ENCODE measurements around the gene TFF3.

DNA sequence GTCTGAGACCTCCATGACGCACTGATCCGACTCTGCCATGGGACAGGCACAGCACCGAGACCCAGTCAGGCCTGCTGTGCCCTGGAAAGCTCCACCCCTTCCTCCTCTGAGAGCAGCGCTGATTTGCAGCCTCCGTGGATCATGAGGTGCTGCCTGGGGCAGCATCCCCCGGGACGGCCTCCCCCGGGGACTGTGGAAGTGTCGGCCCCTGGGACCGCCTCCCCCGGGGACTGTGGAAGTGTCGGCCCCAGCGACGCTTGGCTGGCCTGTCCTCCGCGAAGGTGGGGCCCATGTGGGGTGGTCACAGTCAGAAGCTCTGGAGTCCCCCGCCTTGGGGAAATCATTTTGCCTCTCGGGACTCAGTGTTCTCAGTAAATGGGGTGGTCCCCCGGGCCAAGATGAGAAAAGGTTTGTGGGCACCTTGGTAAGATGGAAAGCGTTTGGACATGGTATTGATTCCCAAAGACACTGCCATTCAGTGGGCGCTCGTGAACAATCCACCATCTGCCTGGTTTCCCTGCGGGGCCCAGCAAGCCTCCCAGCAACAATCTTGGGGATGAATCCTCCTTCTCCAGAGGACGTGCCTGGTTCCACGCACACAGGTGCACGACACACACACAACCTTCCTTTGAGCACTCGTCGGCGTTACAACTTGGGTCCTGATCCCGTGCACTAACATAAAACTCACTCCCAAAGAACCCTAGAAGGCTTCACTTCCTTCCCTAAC, 32.6 kb upstream of the TFF3 start:
- TF ChIP-seq MAX (IDR thresholded peaks at IDR 0.05; ENCODE audit: low read depth, low read length): no peak
- no peak for TF ChIP-seq EGR1 (IDR thresholded peaks at IDR 0.05; ENCODE audit: borderline replicate concordance in 1 of 2, low read depth in 2 of 2, low read length in 2 of 2)
- TF ChIP-seq POLR2A (IDR thresholded peaks at IDR 0.05; ENCODE audit: low read depth, low read length): no peak
- no peak for TF ChIP-seq EP300 (IDR thresholded peaks at IDR 0.05; ENCODE audit: borderline replicate concordance in 1 of 2, control insufficient read depth in 1 of 2, low read depth in 2 of 2, low read length in 2 of 2)
- TF ChIP-seq ZBTB33 (IDR thresholded peaks at IDR 0.05): no peak
- TF ChIP-seq GABPA (IDR thresholded peaks at IDR 0.05; ENCODE audit: low read depth): no peak
- TF ChIP-seq, protein P1, sequence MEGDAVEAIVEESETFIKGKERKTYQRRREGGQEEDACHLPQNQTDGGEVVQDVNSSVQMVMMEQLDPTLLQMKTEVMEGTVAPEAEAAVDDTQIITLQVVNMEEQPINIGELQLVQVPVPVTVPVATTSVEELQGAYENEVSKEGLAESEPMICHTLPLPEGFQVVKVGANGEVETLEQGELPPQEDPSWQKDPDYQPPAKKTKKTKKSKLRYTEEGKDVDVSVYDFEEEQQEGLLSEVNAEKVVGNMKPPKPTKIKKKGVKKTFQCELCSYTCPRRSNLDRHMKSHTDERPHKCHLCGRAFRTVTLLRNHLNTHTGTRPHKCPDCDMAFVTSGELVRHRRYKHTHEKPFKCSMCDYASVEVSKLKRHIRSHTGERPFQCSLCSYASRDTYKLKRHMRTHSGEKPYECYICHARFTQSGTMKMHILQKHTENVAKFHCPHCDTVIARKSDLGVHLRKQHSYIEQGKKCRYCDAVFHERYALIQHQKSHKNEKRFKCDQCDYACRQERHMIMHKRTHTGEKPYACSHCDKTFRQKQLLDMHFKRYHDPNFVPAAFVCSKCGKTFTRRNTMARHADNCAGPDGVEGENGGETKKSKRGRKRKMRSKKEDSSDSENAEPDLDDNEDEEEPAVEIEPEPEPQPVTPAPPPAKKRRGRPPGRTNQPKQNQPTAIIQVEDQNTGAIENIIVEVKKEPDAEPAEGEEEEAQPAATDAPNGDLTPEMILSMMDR (IDR thresholded peaks at IDR 0.05 in 2 of 3, conservative IDR thresholded peaks at IDR 0.05 in 1 of 3; ENCODE audit: control insufficient read depth in 2 of 3, extremely low read depth in 1 of 3, insufficient read depth in 1 of 3, low read depth in 3 of 3, low read length in 3 of 3): no peak
- no peak for TF ChIP-seq MEF2A (IDR thresholded peaks at IDR 0.05; ENCODE audit: insufficient read depth, low read depth, low read length)
- no peak for TF ChIP-seq ZNF24 (IDR thresholded peaks at IDR 0.05)
- TF ChIP-seq MXI1 (IDR thresholded peaks at IDR 0.05; ENCODE audit: low read depth, low read length): no peak
- TF ChIP-seq, protein P2, sequence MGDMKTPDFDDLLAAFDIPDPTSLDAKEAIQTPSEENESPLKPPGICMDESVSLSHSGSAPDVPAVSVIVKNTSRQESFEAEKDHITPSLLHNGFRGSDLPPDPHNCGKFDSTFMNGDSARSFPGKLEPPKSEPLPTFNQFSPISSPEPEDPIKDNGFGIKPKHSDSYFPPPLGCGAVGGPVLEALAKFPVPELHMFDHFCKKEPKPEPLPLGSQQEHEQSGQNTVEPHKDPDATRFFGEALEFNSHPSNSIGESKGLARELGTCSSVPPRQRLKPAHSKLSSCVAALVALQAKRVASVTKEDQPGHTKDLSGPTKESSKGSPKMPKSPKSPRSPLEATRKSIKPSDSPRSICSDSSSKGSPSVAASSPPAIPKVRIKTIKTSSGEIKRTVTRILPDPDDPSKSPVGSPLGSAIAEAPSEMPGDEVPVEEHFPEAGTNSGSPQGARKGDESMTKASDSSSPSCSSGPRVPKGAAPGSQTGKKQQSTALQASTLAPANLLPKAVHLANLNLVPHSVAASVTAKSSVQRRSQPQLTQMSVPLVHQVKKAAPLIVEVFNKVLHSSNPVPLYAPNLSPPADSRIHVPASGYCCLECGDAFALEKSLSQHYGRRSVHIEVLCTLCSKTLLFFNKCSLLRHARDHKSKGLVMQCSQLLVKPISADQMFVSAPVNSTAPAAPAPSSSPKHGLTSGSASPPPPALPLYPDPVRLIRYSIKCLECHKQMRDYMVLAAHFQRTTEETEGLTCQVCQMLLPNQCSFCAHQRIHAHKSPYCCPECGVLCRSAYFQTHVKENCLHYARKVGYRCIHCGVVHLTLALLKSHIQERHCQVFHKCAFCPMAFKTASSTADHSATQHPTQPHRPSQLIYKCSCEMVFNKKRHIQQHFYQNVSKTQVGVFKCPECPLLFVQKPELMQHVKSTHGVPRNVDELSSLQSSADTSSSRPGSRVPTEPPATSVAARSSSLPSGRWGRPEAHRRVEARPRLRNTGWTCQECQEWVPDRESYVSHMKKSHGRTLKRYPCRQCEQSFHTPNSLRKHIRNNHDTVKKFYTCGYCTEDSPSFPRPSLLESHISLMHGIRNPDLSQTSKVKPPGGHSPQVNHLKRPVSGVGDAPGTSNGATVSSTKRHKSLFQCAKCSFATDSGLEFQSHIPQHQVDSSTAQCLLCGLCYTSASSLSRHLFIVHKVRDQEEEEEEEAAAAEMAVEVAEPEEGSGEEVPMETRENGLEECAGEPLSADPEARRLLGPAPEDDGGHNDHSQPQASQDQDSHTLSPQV (IDR thresholded peaks at IDR 0.05): no peak
- no peak for TF ChIP-seq HDAC6 (IDR thresholded peaks at IDR 0.05; ENCODE audit: unreplicated experiment)
- no peak for TF ChIP-seq SP1 (IDR thresholded peaks at IDR 0.05; ENCODE audit: low read depth, low read length)

All from GM12878 (cell line).